Esophagus (tissue), 2 donors: ENCODE data around the gene ERGIC1. TPM values are rescaled to one million over a fixed set of nuclear protein-coding genes. Genes with fewer than 3 reads are reported as not detected.
A peak's percentile ranks its signal among the peaks of the same experiment; 100 is the strongest.

Experiments
- H3K27ac ChIP-seq, 2 donors: one replicate each; pipeline ENCODE4 v1.5.1; 2013; ENCODE audit warnings: low read depth in 2 of 2, mild to moderate bottlenecking in 2 of 2, inconsistent platforms in 1 of 2, low read length in 1 of 2, moderate library complexity in 1 of 2
- H3K27me3 ChIP-seq, 2 donors: one replicate each; pipeline ENCODE4 v1.6.1; 2013; ENCODE audit warnings: low read length in 2 of 2, control low read depth in 1 of 2, mild to moderate bottlenecking in 1 of 2; ENCODE audit not compliant: insufficient read depth in 2 of 2, control insufficient read depth in 1 of 2
- H3K36me3 ChIP-seq, 2 donors: one replicate each; pipeline ENCODE4 v1.6.1; 2013; ENCODE audit warnings: low read length in 1 of 2; ENCODE audit not compliant: control insufficient read depth in 2 of 2, insufficient read depth in 2 of 2
- H3K4me1 ChIP-seq, 2 donors: one replicate each; pipeline ENCODE4 v1.6.1; 2013; ENCODE audit warnings: low read length in 1 of 2; ENCODE audit not compliant: control insufficient read depth in 2 of 2, insufficient read depth in 2 of 2
- H3K4me3 ChIP-seq, 2 donors: one replicate each; pipeline ENCODE4 v1.5.1; 2013; ENCODE audit warnings: low read length in 2 of 2, mild to moderate bottlenecking in 2 of 2, low read depth in 1 of 2, moderate library complexity in 1 of 2
- H3K9me3 ChIP-seq, 2 donors: one replicate each; pipeline ENCODE4 v1.6.1; 2013; ENCODE audit warnings: mild to moderate bottlenecking in 2 of 2, low read depth in 1 of 2, low read length in 1 of 2, moderate library complexity in 1 of 2; ENCODE audit not compliant: control insufficient read depth in 2 of 2, insufficient read depth in 1 of 2
- WGBS, 2 donors: extraction: QIAGEN DNeasy Blood & Tissue Kit; methylation state at CpG; one replicate each; pipeline ENCODE4 v1.1.7; 2013; 5-methylcytosine and 5-hydroxymethylcytosine counted together
- polyA plus RNA-seq, 2 donors: library from polyadenylated mRNA; stranded (reverse); fragments of 200-250 nt; gene quantifications; one replicate each; pipeline ENCODE4 v1.2.3, GENCODE V29; 2013
- donor health status: healthy with polysubstance abuse.
- donor health status: Bipolar disorder and iron deficiency.

Gene ERGIC1
- polyA plus RNA-seq, 2 donors = 45.2 to 47.1 TPM

GRCh38 chr5:172871982-172872381 is 37.9 kb downstream of the ERGIC1 start:
- WGBS, 2 donors = 49 to 74% methylated on average over 5 of the region's 5 CpGs
- no peak overlapping the region for H3K4me3 ChIP-seq
- H3K9me3 ChIP-seq = no peaks in the 10 kb centered on the region
- no peaks in the 10 kb centered on the region for H3K27me3 ChIP-seq
- peak overlapping the region; percentile 62 to 92 for H3K27ac ChIP-seq
- peaks cover 0 to 2% of the 10 kb centered on the region in 2 donors for H3K36me3 ChIP-seq
- peaks cover 8 to 27% of the 10 kb centered on the region in 2 donors for H3K4me1 ChIP-seq

GRCh38 chr5:172872997-172873491 is 39.0 kb downstream of the ERGIC1 start:
- H3K27ac ChIP-seq = peak overlapping the region; percentile 79 to 87
- H3K4me1 ChIP-seq = peaks cover 6 to 25% of the 10 kb centered on the region in 2 donors
- H3K9me3 ChIP-seq = no peaks in the 10 kb centered on the region
- no peaks in the 10 kb centered on the region for H3K36me3 ChIP-seq
- no peak overlapping the region for H3K4me3 ChIP-seq
- 30 to 41% methylated on average over 13 of the region's 13 CpGs for WGBS, 2 donors
- H3K27me3 ChIP-seq = no peaks in the 10 kb centered on the region

- Histone ChIP-seq H3K4me3 (no peak overlapping the region), H3K4me1 (peaks cover 6 to 24% of the 10 kb centered on the region in 2 donors), H3K27ac (peak overlapping the region; percentile 79 to 87), H3K27me3 (no peaks in the 10 kb centered on the region), H3K36me3 (no peaks in the 10 kb centered on the region), H3K9me3 (no peaks in the 10 kb centered on the region)
- WGBS, 2 donors = 80 to 88% methylated on average over 3 of the region's 3 CpGs
Observed at GRCh38 chr5:172873513-172873912, 39.5 kb downstream of the ERGIC1 start.

- Histone ChIP-seq H3K9me3 (no peaks in the 10 kb centered on the region), H3K4me1 (peaks cover 6 to 20% of the 10 kb centered on the region in 2 donors), H3K27me3 (no peaks in the 10 kb centered on the region), H3K4me3 (no peak overlapping the region), H3K36me3 (no peaks in the 10 kb centered on the region), H3K27ac (no peak overlapping the region)
- WGBS, 2 donors = 92% methylated on average over 8 of the region's 8 CpGs
Observed at GRCh38 chr5:172874647-172875504, 40.8 kb downstream of the ERGIC1 start.

- peaks cover 4 to 17% of the 10 kb centered on the region in 2 donors for H3K4me1 ChIP-seq
- H3K27me3 ChIP-seq = no peaks in the 10 kb centered on the region
- WGBS, 2 donors = 74 to 75% methylated on average over 7 of the region's 7 CpGs
- no peak overlapping the region for H3K4me3 ChIP-seq
- H3K9me3 ChIP-seq = no peaks in the 10 kb centered on the region
- no peaks in the 10 kb centered on the region for H3K36me3 ChIP-seq
- no peak overlapping the region for H3K27ac ChIP-seq
Observed at GRCh38 chr5:172875505-172876279, 41.6 kb downstream of the ERGIC1 start.

- Histone ChIP-seq H3K36me3 (no peaks in the 10 kb centered on the region), H3K9me3 (no peaks in the 10 kb centered on the region), H3K27me3 (no peaks in the 10 kb centered on the region), H3K4me3 (no peak overlapping the region), H3K27ac (no peak overlapping the region), H3K4me1 (peaks cover 0 to 11% of the 10 kb centered on the region in 2 donors)
- WGBS, 2 donors = 93 to 94% methylated on average over 8 of the region's 8 CpGs
Observed at GRCh38 chr5:172876578-172876977, 42.5 kb downstream of the ERGIC1 start.

GRCh38 chr5:172877466-172878260 is 43.6 kb downstream of the ERGIC1 start:
- Histone ChIP-seq H3K36me3 (peaks cover 0 to 2% of the 10 kb centered on the region in 2 donors), H3K4me1 (peaks cover 0 to 12% of the 10 kb centered on the region in 2 donors), H3K4me3 (no peak overlapping the region), H3K27me3 (no peaks in the 10 kb centered on the region), H3K27ac (peak overlapping the region in 1 of 2 donors; percentile 22), H3K9me3 (no peaks in the 10 kb centered on the region)
- 87 to 89% methylated on average over 9 of the region's 9 CpGs for WGBS, 2 donors

- Histone ChIP-seq H3K9me3 (no peaks in the 10 kb centered on the region), H3K4me3 (no peak overlapping the region), H3K27me3 (no peaks in the 10 kb centered on the region), H3K27ac (peak overlapping the region; percentile 67 to 87), H3K36me3 (peaks cover 0 to 2% of the 10 kb centered on the region in 2 donors), H3K4me1 (peaks cover 0 to 5% of the 10 kb centered on the region in 2 donors)
- 81 to 83% methylated on average over 9 of the region's 9 CpGs for WGBS, 2 donors
Observed at GRCh38 chr5:172878585-172878932, 44.5 kb downstream of the ERGIC1 start.
